HL-60 (cell line): Measurements from ENCODE around the gene TBC1D21.

Experiments used
- DNase-seq, 2 experiments: peaks; one replicate each; pipeline ENCODE4 v3.0.0-alpha.2; 2010 to 2020; ENCODE audit warnings: low read depth in 1 of 2, low spot score in 1 of 2
- H3K27ac ChIP-seq: fragments of 250-450 bp; sonication (Bioruptor Pico); replicated peaks from 2 replicates; pipeline ENCODE4 v1.5.1; 2020; ENCODE audit warnings: mild to moderate bottlenecking, moderate library complexity
- H3K27me3 ChIP-seq: fragments of 250-450 bp; sonication (Bioruptor Pico); 2 replicates; pipeline ENCODE4 v1.5.1; 2021; ENCODE audit warnings: mild to moderate bottlenecking, moderate library complexity; ENCODE audit not compliant: insufficient read depth, poor library complexity, severe bottlenecking
- H3K4me3 ChIP-seq: replicated peaks from 2 replicates; pipeline ENCODE4 v1.5.1; 2011; ENCODE audit warnings: mild to moderate bottlenecking, control low read depth, low read length; ENCODE audit not compliant: insufficient read depth
- CTCF ChIP-seq: IDR thresholded peaks from one replicate; pipeline ENCODE4 v1.5.1; 2011; ENCODE audit warnings: low read length, control low read depth, inconsistent platforms; ENCODE audit not compliant: insufficient read depth
- GABPA ChIP-seq: IDR thresholded peaks from 2 replicates; pipeline ENCODE4 v1.6.1; 2012; ENCODE audit warnings: low read depth
- POLR2AphosphoS5 ChIP-seq: IDR thresholded peaks from 2 replicates; pipeline ENCODE4 v1.6.1; 2012; ENCODE audit warnings: low read depth
- SPI1 ChIP-seq: IDR thresholded peaks from 2 replicates; pipeline ENCODE4 v1.6.1; 2012; ENCODE audit warnings: low read depth, mild to moderate bottlenecking, borderline replicate concordance
- TF ChIP-seq, protein P1 (sequence below): IDR thresholded peaks from 2 replicates; pipeline ENCODE4 v1.6.1; 2012; ENCODE audit warnings: low read depth; ENCODE audit not compliant: insufficient replicate concordance

TBC1D21 gene

GRCh38 chr15:73845907-73846306 is 27.5 kb upstream of the TBC1D21 start:
- Histone ChIP-seq H3K27ac (no peak overlapping the region), H3K27me3 (no peaks in the 10 kb centered on the region), H3K4me3 (no peak overlapping the region)
- DNase-seq = no peak
- no peak for TF ChIP-seq POLR2AphosphoS5
- TF ChIP-seq CTCF = no peak
- no peak for TF ChIP-seq SPI1
- TF ChIP-seq, protein P1, sequence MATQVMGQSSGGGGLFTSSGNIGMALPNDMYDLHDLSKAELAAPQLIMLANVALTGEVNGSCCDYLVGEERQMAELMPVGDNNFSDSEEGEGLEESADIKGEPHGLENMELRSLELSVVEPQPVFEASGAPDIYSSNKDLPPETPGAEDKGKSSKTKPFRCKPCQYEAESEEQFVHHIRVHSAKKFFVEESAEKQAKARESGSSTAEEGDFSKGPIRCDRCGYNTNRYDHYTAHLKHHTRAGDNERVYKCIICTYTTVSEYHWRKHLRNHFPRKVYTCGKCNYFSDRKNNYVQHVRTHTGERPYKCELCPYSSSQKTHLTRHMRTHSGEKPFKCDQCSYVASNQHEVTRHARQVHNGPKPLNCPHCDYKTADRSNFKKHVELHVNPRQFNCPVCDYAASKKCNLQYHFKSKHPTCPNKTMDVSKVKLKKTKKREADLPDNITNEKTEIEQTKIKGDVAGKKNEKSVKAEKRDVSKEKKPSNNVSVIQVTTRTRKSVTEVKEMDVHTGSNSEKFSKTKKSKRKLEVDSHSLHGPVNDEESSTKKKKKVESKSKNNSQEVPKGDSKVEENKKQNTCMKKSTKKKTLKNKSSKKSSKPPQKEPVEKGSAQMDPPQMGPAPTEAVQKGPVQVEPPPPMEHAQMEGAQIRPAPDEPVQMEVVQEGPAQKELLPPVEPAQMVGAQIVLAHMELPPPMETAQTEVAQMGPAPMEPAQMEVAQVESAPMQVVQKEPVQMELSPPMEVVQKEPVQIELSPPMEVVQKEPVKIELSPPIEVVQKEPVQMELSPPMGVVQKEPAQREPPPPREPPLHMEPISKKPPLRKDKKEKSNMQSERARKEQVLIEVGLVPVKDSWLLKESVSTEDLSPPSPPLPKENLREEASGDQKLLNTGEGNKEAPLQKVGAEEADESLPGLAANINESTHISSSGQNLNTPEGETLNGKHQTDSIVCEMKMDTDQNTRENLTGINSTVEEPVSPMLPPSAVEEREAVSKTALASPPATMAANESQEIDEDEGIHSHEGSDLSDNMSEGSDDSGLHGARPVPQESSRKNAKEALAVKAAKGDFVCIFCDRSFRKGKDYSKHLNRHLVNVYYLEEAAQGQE = no peak
- no peak for TF ChIP-seq GABPA

DNA sequence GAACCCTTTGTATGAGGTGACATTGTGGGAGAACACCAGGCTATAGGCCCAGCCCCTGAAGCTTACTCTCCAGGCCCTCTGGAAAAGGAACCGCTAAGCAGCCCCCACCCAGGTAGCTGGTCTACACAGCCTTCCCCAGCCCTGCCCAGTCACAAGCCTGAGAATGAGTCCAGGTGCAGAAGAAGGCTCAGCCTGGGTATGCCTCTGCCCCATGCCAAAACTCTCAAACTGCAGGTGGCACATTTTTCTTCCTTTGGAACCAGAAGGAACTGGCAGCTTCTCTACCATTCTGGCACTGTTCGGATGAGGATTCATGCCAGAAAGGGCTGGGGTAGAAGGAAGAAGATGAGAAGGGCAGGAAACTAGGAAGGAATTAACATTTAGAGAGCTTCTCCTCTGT is 23.7 kb upstream of the TBC1D21 start:
- TF ChIP-seq POLR2AphosphoS5 (no peak), SPI1 (no peak), GABPA (no peak), CTCF (no peak)
- TF ChIP-seq, protein P1 = no peak
- no peaks in the 10 kb centered on the region for H3K27me3 ChIP-seq
- H3K4me3 ChIP-seq = no peak overlapping the region
- no peak for DNase-seq
- no peak overlapping the region for H3K27ac ChIP-seq

- Histone ChIP-seq H3K27me3 (no peaks in the 10 kb centered on the region), H3K4me3 (no peak overlapping the region), H3K27ac (no peak overlapping the region)
- TF ChIP-seq SPI1 (no peak), CTCF (no peak), POLR2AphosphoS5 (no peak), GABPA (no peak)
- TF ChIP-seq, protein P1 = peak; percentile 2
- DNase-seq = no peak
These were observed 23.1 kb upstream of the TBC1D21 start for GRCh38 chr15:73850228-73850627.
